T-helper 9 cell (primary cell): ENCODE results near the gene MAN2B2.
"Not testable (repeated sequence)": the region's sequence is repeated elsewhere in the genome, so short reads cannot be mapped to it uniquely, and the experiment has no call there.

Experiments used
- DNase-seq: peaks from one replicate; pipeline ENCODE4 v3.0.0-alpha.2; 2020

MAN2B2 gene

GRCh38 chr4:6644792-6645530 lies 70.0 kb downstream of the MAN2B2 start:
- no peak for DNase-seq

- DNase-seq = no peak
Observed at GRCh38 chr4:6647169-6647568, 72.2 kb downstream of the MAN2B2 start.

- no peak for DNase-seq
Observed at GRCh38 chr4:6647582-6648230, 72.7 kb downstream of the MAN2B2 start.

- DNase-seq = no peak
Observed at GRCh38 chr4:6649216-6649615, 74.2 kb downstream of the MAN2B2 start.

- not testable (repeated sequence) for DNase-seq
Observed at GRCh38 chr4:6654211-6654610, 79.2 kb downstream of the MAN2B2 start.

GRCh38 chr4:6655291-6655690 lies 80.3 kb downstream of the MAN2B2 start:
- not testable (repeated sequence) for DNase-seq

- no peak for DNase-seq
Observed at GRCh38 chr4:6655924-6656323, 80.9 kb downstream of the MAN2B2 start.

- DNase-seq = no peak
Observed at GRCh38 chr4:6657242-6658208, 82.5 kb downstream of the MAN2B2 start.

GRCh38 chr4:6658209-6658595 lies 83.2 kb downstream of the MAN2B2 start:
- DNase-seq = no peak

GRCh38 chr4:6658597-6659075 lies 83.6 kb downstream of the MAN2B2 start:
- DNase-seq = peak; percentile 47

GRCh38 chr4:6659897-6660296 lies 84.9 kb downstream of the MAN2B2 start:
- DNase-seq = no peak

GRCh38 chr4:6660430-6660829 lies 85.4 kb downstream of the MAN2B2 start:
- DNase-seq = no peak

- DNase-seq = no peak
Observed at GRCh38 chr4:6662591-6662990, 87.6 kb downstream of the MAN2B2 start.

GRCh38 chr4:6663596-6664393 lies 88.8 kb downstream of the MAN2B2 start:
- DNase-seq = no peak

- DNase-seq = no peak
Observed at GRCh38 chr4:6665320-6665654, 90.3 kb downstream of the MAN2B2 start.

GRCh38 chr4:6668391-6668790 lies 93.4 kb downstream of the MAN2B2 start:
- no peak for DNase-seq

- no peak for DNase-seq
Observed at GRCh38 chr4:6671648-6672047, 96.7 kb downstream of the MAN2B2 start.

GRCh38 chr4:6672131-6672530 lies 97.1 kb downstream of the MAN2B2 start:
- no peak for DNase-seq

GRCh38 chr4:6672541-6673190 lies 97.7 kb downstream of the MAN2B2 start:
- DNase-seq = not testable (repeated sequence)
